ENCODE data around the gene TET3.

The TET3 gene

GRCh38 chr2:74004212-74005182 lies 19.8 kb downstream of the TET3 start:
- DNase-seq (ENCODE audit: low read depth in 2 of 2), result no peak

- no peak for DNase-seq (ENCODE audit: low read depth in 2 of 2)
Measured at GRCh38 chr2:74005786-74006185, 21.1 kb downstream of the TET3 start.

- no peak for DNase-seq (ENCODE audit: low read depth in 2 of 2)
Measured at GRCh38 chr2:74006459-74006858, 21.7 kb downstream of the TET3 start.

GRCh38 chr2:74007121-74007520 lies 22.4 kb downstream of the TET3 start:
- DNase-seq (ENCODE audit: low read depth in 2 of 2), result no peak

GRCh38 chr2:74007711-74008110 lies 23.0 kb downstream of the TET3 start:
- no peak for DNase-seq (ENCODE audit: low read depth in 2 of 2)

- DNase-seq (ENCODE audit: low read depth in 2 of 2), result no peak
Measured at GRCh38 chr2:74008761-74009395, 24.2 kb downstream of the TET3 start.

- no peak for DNase-seq (ENCODE audit: low read depth in 2 of 2)
Measured at GRCh38 chr2:74009577-74009976, 24.9 kb downstream of the TET3 start.

GRCh38 chr2:74010087-74010541 lies 25.4 kb downstream of the TET3 start:
- DNase-seq (ENCODE audit: low read depth in 2 of 2), result no peak

GRCh38 chr2:74011246-74011645 lies 26.5 kb downstream of the TET3 start:
- no peak for DNase-seq (ENCODE audit: low read depth in 2 of 2)

GRCh38 chr2:74014813-74015212 lies 30.1 kb downstream of the TET3 start:
- no peak for DNase-seq (ENCODE audit: low read depth in 2 of 2)

GRCh38 chr2:74017223-74017622 lies 32.5 kb downstream of the TET3 start:
- no peak for DNase-seq (ENCODE audit: low read depth in 2 of 2)

- DNase-seq (ENCODE audit: low read depth in 2 of 2), result no peak
Measured at GRCh38 chr2:74019516-74019915, 34.8 kb downstream of the TET3 start.

GRCh38 chr2:74020702-74021406 lies 36.1 kb downstream of the TET3 start:
- no peak for DNase-seq (ENCODE audit: low read depth in 2 of 2)

- no peak for DNase-seq (ENCODE audit: low read depth in 2 of 2)
Measured at GRCh38 chr2:74021407-74021755, 36.7 kb downstream of the TET3 start.

GRCh38 chr2:74024216-74024615 lies 39.5 kb downstream of the TET3 start:
- no peak for DNase-seq (ENCODE audit: low read depth in 2 of 2)

GRCh38 chr2:74025971-74026612 lies 41.4 kb downstream of the TET3 start:
- DNase-seq (ENCODE audit: low read depth in 2 of 2), result no peak

- DNase-seq (ENCODE audit: low read depth in 2 of 2), result no peak
Measured at GRCh38 chr2:74026687-74027241, 42.1 kb downstream of the TET3 start.

GRCh38 chr2:74027496-74027895 lies 42.8 kb downstream of the TET3 start:
- DNase-seq (ENCODE audit: low read depth in 2 of 2), result no peak

GRCh38 chr2:74028290-74028689 lies 43.6 kb downstream of the TET3 start:
- DNase-seq (ENCODE audit: low read depth in 2 of 2), result no peak

GRCh38 chr2:74028741-74029140 lies 44.0 kb downstream of the TET3 start:
- DNase-seq (ENCODE audit: low read depth in 2 of 2), result no peak

- DNase-seq (ENCODE audit: low read depth in 2 of 2), result no peak
Measured at GRCh38 chr2:74029714-74030397, 45.1 kb downstream of the TET3 start.
